K562 treated with DMSO at 1 percent for 12 hours (cell line): Measurements from ENCODE around the gene GOLIM4. TPM values are rescaled to one million over a fixed set of nuclear protein-coding genes. Genes with fewer than 3 reads are reported as not detected.

Experiments
- total RNA-seq: library from RNA; unstranded; fragments of 300-600 nt; gene quantifications from 2 replicates; pipeline ENCODE4 v1.2.3, GENCODE V29; 2022; ENCODE audit not compliant: insufficient read depth

Gene GOLIM4, protein sequence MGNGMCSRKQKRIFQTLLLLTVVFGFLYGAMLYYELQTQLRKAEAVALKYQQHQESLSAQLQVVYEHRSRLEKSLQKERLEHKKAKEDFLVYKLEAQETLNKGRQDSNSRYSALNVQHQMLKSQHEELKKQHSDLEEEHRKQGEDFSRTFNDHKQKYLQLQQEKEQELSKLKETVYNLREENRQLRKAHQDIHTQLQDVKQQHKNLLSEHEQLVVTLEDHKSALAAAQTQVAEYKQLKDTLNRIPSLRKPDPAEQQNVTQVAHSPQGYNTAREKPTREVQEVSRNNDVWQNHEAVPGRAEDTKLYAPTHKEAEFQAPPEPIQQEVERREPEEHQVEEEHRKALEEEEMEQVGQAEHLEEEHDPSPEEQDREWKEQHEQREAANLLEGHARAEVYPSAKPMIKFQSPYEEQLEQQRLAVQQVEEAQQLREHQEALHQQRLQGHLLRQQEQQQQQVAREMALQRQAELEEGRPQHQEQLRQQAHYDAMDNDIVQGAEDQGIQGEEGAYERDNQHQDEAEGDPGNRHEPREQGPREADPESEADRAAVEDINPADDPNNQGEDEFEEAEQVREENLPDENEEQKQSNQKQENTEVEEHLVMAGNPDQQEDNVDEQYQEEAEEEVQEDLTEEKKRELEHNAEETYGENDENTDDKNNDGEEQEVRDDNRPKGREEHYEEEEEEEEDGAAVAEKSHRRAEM
- total RNA-seq: 12.2 and 41.6 TPM in 2 replicates

DNA sequence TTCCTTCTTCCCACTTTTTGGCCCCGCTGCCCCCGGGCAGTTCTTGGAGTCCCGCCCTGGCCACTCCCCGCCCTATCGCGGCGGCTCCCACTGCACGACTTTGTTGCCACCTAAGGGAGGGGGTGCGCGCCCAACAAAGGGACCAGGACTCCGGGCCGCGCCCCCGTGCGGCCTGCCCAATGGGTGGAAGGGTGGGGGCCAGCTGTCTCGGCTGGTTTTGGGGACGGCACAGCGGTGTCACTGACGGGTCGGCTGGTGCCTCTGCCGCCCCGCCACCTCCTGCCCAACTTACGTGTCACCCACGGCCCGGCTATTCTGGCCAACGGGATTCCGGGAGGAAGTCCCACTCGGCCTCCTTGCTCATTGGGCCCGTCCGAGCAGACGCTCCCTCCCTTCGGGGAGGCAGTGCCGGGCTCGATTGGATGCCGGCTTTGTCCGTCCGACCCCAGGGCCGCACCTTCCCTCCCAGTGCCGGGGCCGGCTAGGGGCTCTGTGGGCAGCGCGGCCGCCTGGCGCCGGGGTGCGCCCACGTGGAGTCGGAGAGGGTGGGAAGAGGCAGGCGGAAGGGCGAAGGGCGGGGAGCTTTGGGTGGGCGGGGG, at the start of gene GOLIM4:
Gene GOLIM4, minus strand, starts transcription at position 314 of the 599 bp plus-strand sequence. CDS start 639 bp downstream, outside the sequence.

